Body of pancreas (tissue), 4 donors: ENCODE data around the gene MRAP2.
"Not testable (repeated sequence)": the region's sequence is repeated elsewhere in the genome, so short reads cannot be mapped to it uniquely, and the experiment has no call there.

Experiments
- POLR2A ChIP-seq, 3 donors: fragments of 450-650 bp; IDR thresholded peaks; one replicate each; pipeline ENCODE4 v1.6.1; 2016; ENCODE audit warnings: antibody characterized with exemption in 3 of 3, mild to moderate bottlenecking in 2 of 3
- TF ChIP-seq, protein P1 (sequence below), 7 experiments: fragments of 450-650 bp in 4 of 7; fragments of 200-600 bp in 3 of 7; sonication (generic) in 3 of 7; IDR thresholded peaks; one replicate each; pipeline ENCODE4 v1.5.1; 2016 to 2019; ENCODE audit warnings: antibody characterized with exemption in 7 of 7

- TF ChIP-seq, protein P1, sequence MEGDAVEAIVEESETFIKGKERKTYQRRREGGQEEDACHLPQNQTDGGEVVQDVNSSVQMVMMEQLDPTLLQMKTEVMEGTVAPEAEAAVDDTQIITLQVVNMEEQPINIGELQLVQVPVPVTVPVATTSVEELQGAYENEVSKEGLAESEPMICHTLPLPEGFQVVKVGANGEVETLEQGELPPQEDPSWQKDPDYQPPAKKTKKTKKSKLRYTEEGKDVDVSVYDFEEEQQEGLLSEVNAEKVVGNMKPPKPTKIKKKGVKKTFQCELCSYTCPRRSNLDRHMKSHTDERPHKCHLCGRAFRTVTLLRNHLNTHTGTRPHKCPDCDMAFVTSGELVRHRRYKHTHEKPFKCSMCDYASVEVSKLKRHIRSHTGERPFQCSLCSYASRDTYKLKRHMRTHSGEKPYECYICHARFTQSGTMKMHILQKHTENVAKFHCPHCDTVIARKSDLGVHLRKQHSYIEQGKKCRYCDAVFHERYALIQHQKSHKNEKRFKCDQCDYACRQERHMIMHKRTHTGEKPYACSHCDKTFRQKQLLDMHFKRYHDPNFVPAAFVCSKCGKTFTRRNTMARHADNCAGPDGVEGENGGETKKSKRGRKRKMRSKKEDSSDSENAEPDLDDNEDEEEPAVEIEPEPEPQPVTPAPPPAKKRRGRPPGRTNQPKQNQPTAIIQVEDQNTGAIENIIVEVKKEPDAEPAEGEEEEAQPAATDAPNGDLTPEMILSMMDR (IDR thresholded peaks at IDR 0.05) = not testable (repeated sequence)
- not testable (repeated sequence) for TF ChIP-seq POLR2A (IDR thresholded peaks at IDR 0.05)
These were observed 1.6 kb upstream of the MRAP2 start for GRCh38 chr6:84032000-84032399.
